ENCODE results near the gene SASH3.

DNA sequence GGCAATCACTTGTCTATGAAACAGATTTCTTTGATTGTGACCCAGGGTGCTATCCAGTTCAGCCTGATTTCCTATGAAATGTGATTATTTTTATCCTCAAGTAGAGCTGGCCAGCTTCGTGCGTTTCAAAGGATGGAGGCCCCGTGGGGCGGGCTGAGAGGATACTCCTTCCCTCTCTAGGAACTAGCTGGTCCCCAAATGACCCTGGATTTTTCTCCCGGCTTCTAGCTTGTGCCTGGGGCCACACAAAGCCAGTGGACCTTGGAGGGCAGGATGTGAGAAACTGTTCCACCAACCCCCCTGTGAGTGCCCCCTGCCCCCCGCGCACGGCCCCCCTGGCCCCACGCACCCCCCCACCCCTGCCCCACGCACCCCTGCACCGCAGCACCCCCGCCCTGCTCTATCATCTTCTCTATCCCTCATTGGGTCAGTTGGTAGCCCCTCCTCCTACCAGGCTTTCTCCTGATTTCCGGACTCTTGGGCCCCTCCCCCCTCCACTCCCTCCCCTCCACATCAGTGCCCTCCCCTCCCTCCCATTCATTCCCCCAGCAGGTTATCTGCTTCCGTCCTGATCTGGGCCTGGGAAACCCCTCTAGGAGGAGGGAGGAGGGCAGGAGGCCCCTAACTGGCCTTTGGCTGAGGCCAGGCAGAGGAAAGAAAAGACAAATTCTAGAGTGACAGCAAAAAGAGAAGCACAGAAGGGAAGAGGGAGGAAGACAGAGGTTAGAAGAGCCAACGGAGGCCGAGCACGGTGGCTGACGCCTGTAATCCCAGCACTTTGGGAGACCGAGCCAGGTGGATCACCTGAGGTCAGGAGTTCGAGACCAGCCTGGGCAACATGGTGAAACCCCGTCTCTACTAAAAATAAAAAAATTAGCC is 37.6 kb upstream of the SASH3 start:
- TF ChIP-seq YY1 (IDR thresholded peaks at IDR 0.05; ENCODE audit: insufficient read depth, insufficient read length) (no peak), ZNF274 (IDR thresholded peaks at IDR 0.05; ENCODE audit: low read depth, low read length) (no peak)

Data from NT2/D1 (cell line).